ENCODE results near the gene TRUB2. TPM values are rescaled to one million over a fixed set of nuclear protein-coding genes. Genes with fewer than 3 reads are reported as not detected.

Gene TRUB2
- total and polyA plus RNA-seq, 12 donors: 18.0 to 50.3 (median 41.5) TPM

- H3K36me3 ChIP-seq: peaks cover 0 to 66% (median 10%) of the 10 kb centered on the region in 9 donors
- no peak for DNase-seq
- 84 to 87% methylated on average over 7 of the region's 7 CpGs for WGBS, 2 donors
- H3K27ac ChIP-seq: peak overlapping the region in 1 of 10 donors; percentile 96
- H3K9me3 ChIP-seq: no peaks in the 10 kb centered on the region
- peak overlapping the region in 9 of 10 donors; percentile 83 to 100 (median 94) for H3K4me3 ChIP-seq
- H3K27me3 ChIP-seq: no peaks in the 10 kb centered on the region
- intact Hi-C loops (cut with DNase I): loop anchor here in 4 of 10 donors (5.0 to 10.0 kb wide), 2 partner anchors 44 to 127 kb away; partner anchors contain the start of genes GOLGA2 (in 3 of the 4), SWI5 (in 3 of the 4) and CIZ1 (in 1 of the 4)
- TF ChIP-seq, protein P1, sequence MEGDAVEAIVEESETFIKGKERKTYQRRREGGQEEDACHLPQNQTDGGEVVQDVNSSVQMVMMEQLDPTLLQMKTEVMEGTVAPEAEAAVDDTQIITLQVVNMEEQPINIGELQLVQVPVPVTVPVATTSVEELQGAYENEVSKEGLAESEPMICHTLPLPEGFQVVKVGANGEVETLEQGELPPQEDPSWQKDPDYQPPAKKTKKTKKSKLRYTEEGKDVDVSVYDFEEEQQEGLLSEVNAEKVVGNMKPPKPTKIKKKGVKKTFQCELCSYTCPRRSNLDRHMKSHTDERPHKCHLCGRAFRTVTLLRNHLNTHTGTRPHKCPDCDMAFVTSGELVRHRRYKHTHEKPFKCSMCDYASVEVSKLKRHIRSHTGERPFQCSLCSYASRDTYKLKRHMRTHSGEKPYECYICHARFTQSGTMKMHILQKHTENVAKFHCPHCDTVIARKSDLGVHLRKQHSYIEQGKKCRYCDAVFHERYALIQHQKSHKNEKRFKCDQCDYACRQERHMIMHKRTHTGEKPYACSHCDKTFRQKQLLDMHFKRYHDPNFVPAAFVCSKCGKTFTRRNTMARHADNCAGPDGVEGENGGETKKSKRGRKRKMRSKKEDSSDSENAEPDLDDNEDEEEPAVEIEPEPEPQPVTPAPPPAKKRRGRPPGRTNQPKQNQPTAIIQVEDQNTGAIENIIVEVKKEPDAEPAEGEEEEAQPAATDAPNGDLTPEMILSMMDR (IDR thresholded peaks at IDR 0.05): no peak
- peaks cover 8 to 43% (median 35%) of the 10 kb centered on the region in 9 donors for H3K4me1 ChIP-seq
- no peak for ATAC-seq
Measured at GRCh38 chr9:128321343-128321742, 904 bp downstream of the TRUB2 start.

DNA sequence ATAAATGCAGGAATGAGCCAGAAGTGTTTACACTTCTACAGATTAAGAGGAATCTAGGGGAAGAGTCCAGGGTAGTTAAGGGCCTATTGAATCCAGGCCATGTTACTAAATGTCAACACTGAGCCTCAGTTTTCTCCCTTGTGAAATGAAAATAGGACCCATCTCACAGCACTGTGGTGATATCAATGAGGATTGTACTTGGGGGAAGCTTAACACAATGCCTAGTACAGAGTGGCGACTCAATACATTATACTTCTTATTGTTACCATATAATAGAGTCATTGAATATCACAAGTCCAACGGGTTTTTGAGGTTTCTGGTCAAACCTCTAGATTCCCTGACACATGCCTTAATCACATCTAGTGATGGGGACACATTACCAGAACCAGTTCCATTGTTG is 4.6 kb downstream of the TRUB2 start:
- Histone ChIP-seq H3K4me3 (no peak overlapping the region), H3K27ac (no peak overlapping the region), H3K36me3 (peaks cover 0 to 82% (median 28%) of the 10 kb centered on the region in 9 donors), H3K27me3 (no peaks in the 10 kb centered on the region), H3K4me1 (peaks cover 5 to 9% (median 9%) of the 10 kb centered on the region in 9 donors), H3K9me3 (no peaks in the 10 kb centered on the region)
- DNase-seq (no peak), ATAC-seq (no peak)
- intact Hi-C loops (cut with DNase I): no loop called here
- 71 to 92% methylated on average over 2 of the region's 2 CpGs for WGBS, 2 donors
- TF ChIP-seq, protein P1 (IDR thresholded peaks at IDR 0.05): no peak

DNA sequence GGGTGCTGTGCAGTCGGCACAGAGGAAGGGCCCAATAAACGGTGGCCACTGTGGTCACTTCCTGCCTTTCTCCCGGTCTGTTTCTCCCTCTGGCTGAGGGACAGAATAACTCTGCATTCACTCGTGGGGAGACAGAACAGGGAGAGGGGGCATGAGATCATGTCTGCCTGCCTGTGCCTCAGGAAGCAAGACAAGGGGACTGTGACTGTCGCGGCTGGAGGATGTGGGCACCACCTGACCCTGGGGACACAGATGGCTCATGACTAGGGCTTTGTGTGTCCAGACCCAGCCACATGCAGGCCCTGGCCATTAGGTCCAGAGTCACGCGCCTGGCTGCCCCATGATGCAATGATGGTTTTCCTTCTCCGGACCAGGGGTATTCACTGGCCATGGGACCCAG is 5.8 kb downstream of the TRUB2 start:
- TF ChIP-seq, protein P1 (IDR thresholded peaks at IDR 0.05): no peak
- no peaks in the 10 kb centered on the region for H3K9me3 ChIP-seq
- H3K27ac ChIP-seq: no peak overlapping the region
- H3K27me3 ChIP-seq: no peaks in the 10 kb centered on the region
- no peak overlapping the region for H3K4me3 ChIP-seq
- DNase-seq (no peak), ATAC-seq (no peak)
- peaks cover 1 to 5% (median 3%) of the 10 kb centered on the region in 9 donors for H3K4me1 ChIP-seq
- H3K36me3 ChIP-seq: peaks cover 0 to 90% (median 28%) of the 10 kb centered on the region in 9 donors
- WGBS, 2 donors: 68 to 75% methylated on average over 9 of the region's 9 CpGs
- intact Hi-C loops (cut with DNase I): no loop called here

- intact Hi-C loops (cut with DNase I): no loop called here
- Histone ChIP-seq H3K9me3 (no peaks in the 10 kb centered on the region), H3K36me3 (peaks cover 0 to 96% (median 37%) of the 10 kb centered on the region in 9 donors), H3K27me3 (no peaks in the 10 kb centered on the region), H3K4me1 (peaks cover 0 to 14% (median 7%) of the 10 kb centered on the region in 9 donors), H3K4me3 (no peak overlapping the region), H3K27ac (no peak overlapping the region)
- 97 to 99% methylated on average over 4 of the region's 4 CpGs for WGBS, 2 donors
- ATAC-seq: no peak
- DNase-seq: no peak
- TF ChIP-seq, protein P1 (IDR thresholded peaks at IDR 0.05): no peak
Measured at GRCh38 chr9:128314697-128315096, 7.5 kb downstream of the TRUB2 start.
